Naive thymus-derived CD4-positive, alpha-beta T cell (primary cell): ENCODE results near the gene HMCES. TPM values are rescaled to one million over a fixed set of nuclear protein-coding genes. Genes with fewer than 3 reads are reported as not detected.
"Not testable (repeated sequence)": the region's sequence is repeated elsewhere in the genome, so short reads cannot be mapped to it uniquely, and the experiment has no call there.

Experiments used
- ATAC-seq: fragments of 150-1000 bp; cut with Tn5 transposase; 2 replicates; pipeline ENCODE4 v1.10.0; 2021; ENCODE audit warnings: mild to moderate bottlenecking, moderate library complexity
- CTCF ChIA-PET: fragments of 350-600 bp; sonication (Branson Sonifier 250); formaldehyde crosslinking; loops from one replicate; lab custom pipeline; 2021; ENCODE audit warnings: antibody characterized with exemption; lab: Charles Lee
- POLR2A ChIA-PET: fragments of 350-600 bp; sonication (Branson Sonifier 250); formaldehyde crosslinking; loops from one replicate; lab custom pipeline; 2021; ENCODE audit warnings: antibody characterized with exemption, inconsistent platforms; lab: Charles Lee
- DNase-seq, 9 donors: peaks; one replicate each; pipeline versions ENCODE4 v3.0.0 to v3.0.0-alpha.2; 2020 to 2022; ENCODE audit warnings: mixed read lengths in 1 of 9
- H3K27ac ChIP-seq: one replicate; pipeline ENCODE4 v1.7.0; 2013; ENCODE audit warnings: mild to moderate bottlenecking, low read depth, low read length, moderate library complexity
- H3K27me3 ChIP-seq, 2 donors: one replicate each; pipeline ENCODE4 v1.7.0; 2013; ENCODE audit warnings: low read length in 2 of 2, mild to moderate bottlenecking in 2 of 2, moderate library complexity in 2 of 2; ENCODE audit not compliant: control insufficient read depth in 2 of 2, insufficient read depth in 2 of 2
- H3K36me3 ChIP-seq, 3 experiments: 1 replicate in 2 of 3; 2 replicates in 1 of 3; pipeline ENCODE4 v1.7.0; 2013; ENCODE audit warnings: low read length in 3 of 3, mild to moderate bottlenecking in 3 of 3, moderate library complexity in 1 of 3; ENCODE audit not compliant: insufficient read depth in 3 of 3, control insufficient read depth in 2 of 3
- H3K4me1 ChIP-seq, 2 donors: one replicate each; pipeline ENCODE4 v1.7.0; 2013; ENCODE audit warnings: low read length in 2 of 2, mild to moderate bottlenecking in 2 of 2, moderate library complexity in 1 of 2; ENCODE audit not compliant: control insufficient read depth in 2 of 2, insufficient read depth in 2 of 2
- H3K4me3 ChIP-seq: 2 replicates; pipeline ENCODE4 v1.7.0; 2013; ENCODE audit warnings: mild to moderate bottlenecking, low read length
- H3K9me3 ChIP-seq, 3 experiments: 1 replicate in 2 of 3; 2 replicates in 1 of 3; pipeline ENCODE4 v1.7.0; 2013; ENCODE audit warnings: low read length in 3 of 3; ENCODE audit not compliant: control insufficient read depth in 2 of 3
- H3K27ac Mint-ChIP-seq, 9 donors: one replicate each; pipeline ENCODE4 v1.8.0; 2020 to 2022; ENCODE audit warnings: mixed read lengths in 9 of 9, mild to moderate bottlenecking in 8 of 9, moderate library complexity in 5 of 9, inconsistent platforms in 2 of 9
- H3K27me3 Mint-ChIP-seq, 5 donors: one replicate each; pipeline ENCODE4 v1.8.0; 2021 to 2022; ENCODE audit warnings: mixed read lengths in 5 of 5, mild to moderate bottlenecking in 1 of 5
- H3K36me3 Mint-ChIP-seq, 5 donors: one replicate each; pipeline ENCODE4 v1.8.0; 2020 to 2022; ENCODE audit warnings: mixed read lengths in 5 of 5, mild to moderate bottlenecking in 3 of 5, inconsistent platforms in 1 of 5
- H3K4me1 Mint-ChIP-seq, 7 donors: one replicate each; pipeline ENCODE4 v1.8.0; 2020 to 2022; ENCODE audit warnings: mixed read lengths in 7 of 7, mild to moderate bottlenecking in 3 of 7, inconsistent platforms in 1 of 7
- H3K4me3 Mint-ChIP-seq, 10 donors: one replicate each; pipeline ENCODE4 v1.8.0; 2020 to 2022; ENCODE audit warnings: mild to moderate bottlenecking in 10 of 10, mixed read lengths in 10 of 10, moderate library complexity in 6 of 10, inconsistent platforms in 2 of 10
- H3K9me3 Mint-ChIP-seq, 11 donors: one replicate each; pipeline ENCODE4 v1.8.0; 2020 to 2022; ENCODE audit warnings: mixed read lengths in 11 of 11, mild to moderate bottlenecking in 4 of 11, inconsistent platforms in 1 of 11, moderate library complexity in 1 of 11
- intact Hi-C, 2 donors: fragments of 100-400 bp; cut with micrococcal nuclease; formaldehyde crosslinking; loops; one replicate each; pipeline ENCODE4 v1.15.1; 2023
- polyA plus RNA-seq, 2 donors: library from polyadenylated mRNA; unstranded; fragments of 300-500 nt; fragmentation: Illumina TruSeq; gene quantifications; one replicate each; pipeline ENCODE4 v1.2.3, GENCODE V29; 2021
- total RNA-seq, 6 experiments: library from RNA in 5 of 6; stranded (reverse) in 5 of 6; gene quantifications; 1 replicate in 5 of 6; 2 replicates in 1 of 6; pipeline ENCODE4 v1.2.3 and lab custom pipeline; 2021 to 2026

Gene HMCES
- total and polyA plus RNA-seq, 7 experiments from 2014 or later = 45.7 to 135 (median 56.3) TPM

DNA sequence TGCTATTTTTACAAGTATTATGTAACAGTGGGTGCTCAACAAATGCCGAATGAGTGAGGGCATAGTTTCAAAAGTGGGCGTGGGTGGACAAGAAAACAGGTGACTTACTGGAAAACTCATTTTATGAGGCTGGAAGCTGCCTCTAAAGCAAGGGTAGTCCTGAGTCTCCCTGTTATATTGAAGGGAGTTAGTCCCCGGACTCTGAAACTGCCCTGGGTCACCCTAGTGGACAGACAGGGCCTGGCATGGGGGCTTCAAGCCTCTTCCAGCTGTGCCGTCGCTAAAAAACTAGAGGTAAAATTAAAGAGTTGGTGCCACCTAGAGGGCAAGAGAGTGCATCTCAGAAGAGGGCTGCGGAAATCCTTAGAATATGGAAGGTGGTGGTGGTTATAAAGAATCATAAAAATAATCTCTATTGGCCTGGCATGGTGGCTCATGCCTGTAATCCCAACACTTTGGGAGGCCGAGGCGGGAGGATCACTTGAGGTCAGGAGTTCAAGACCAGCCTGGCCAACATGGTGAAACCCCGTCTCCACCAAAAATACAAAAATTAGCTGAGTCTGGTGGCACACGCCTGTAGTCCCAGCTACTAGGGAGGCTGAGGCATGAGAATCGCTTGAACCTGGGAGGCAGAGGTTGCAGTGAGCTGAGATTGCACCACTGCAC lies 32.9 kb upstream of the HMCES start:
- not testable (repeated sequence) for H3K27me3 ChIP-seq, H3K9me3 Mint-ChIP-seq, H3K4me3 ChIP-seq, H3K36me3 ChIP-seq, H3K27ac ChIP-seq, H3K9me3 ChIP-seq, H3K27me3 Mint-ChIP-seq
- peaks cover 21 to 22% of the 10 kb centered on the region in 2 donors for H3K4me1 ChIP-seq
- peak; percentile 36 to 80 (median 73) for DNase-seq
- peaks cover 21 to 56% (median 36%) of the 10 kb centered on the region in 7 donors for H3K4me1 Mint-ChIP-seq
- peak overlapping the region in 2 of 10 donors; percentile 10 to 16 for H3K4me3 Mint-ChIP-seq
- peak overlapping the region in 6 of 9 donors; percentile 0 to 62 (median 34) for H3K27ac Mint-ChIP-seq
- peak; percentile 88 for ATAC-seq
- CTCF ChIA-PET = interaction anchor here (0.6 to 6.2 kb wide), 27 partner anchors 15 to 1768 kb away, joined by 3 to 127 read pairs (median 4); partner anchors contain the start of gene CFAP92
- intact Hi-C loops = loop anchor here (1.0 to 5.0 kb wide), 11 partner anchors 39 to 443 kb away; partner anchors contain the start of genes ACAD9 (in 1 of the 2) and ISY1 (in 1 of the 2)
- peaks cover 0 to 18% (median 0%) of the 10 kb centered on the region in 5 donors for H3K36me3 Mint-ChIP-seq
- POLR2A ChIA-PET = interaction anchor here (1.2 to 3.0 kb wide), 9 partner anchors 63 to 275 kb away, joined by 3 to 20 read pairs (median 5); a partner anchor contains a TSS

GRCh38 chr3:129246636-129247035 lies 32.0 kb upstream of the HMCES start:
- Mint-ChIP-seq H3K4me1 (peaks cover 21 to 55% (median 39%) of the 10 kb centered on the region in 7 donors), H3K4me3 (peak overlapping the region in 3 of 10 donors; percentile 7 to 26 (median 14)), H3K27me3 (peaks cover 0 to 4% (median 0%) of the 10 kb centered on the region in 5 donors), H3K36me3 (peaks cover 0 to 18% (median 0%) of the 10 kb centered on the region in 5 donors), H3K27ac (peak overlapping the region in 1 of 9 donors; percentile 24), H3K9me3 (peaks cover 0 to 3% (median 0%) of the 10 kb centered on the region in 11 donors)
- Histone ChIP-seq H3K9me3 (no peaks in the 10 kb centered on the region), H3K27ac (no peak overlapping the region), H3K36me3 (peaks cover 0 to 9% (median 0%) of the 10 kb centered on the region in 3 experiments), H3K27me3 (no peaks in the 10 kb centered on the region), H3K4me3 (no peak overlapping the region), H3K4me1 (peaks cover 21 to 22% of the 10 kb centered on the region in 2 donors)
- intact Hi-C loops = loop anchor here (5.0 kb wide), 2 partner anchors 369 to 444 kb away; partner anchors contain the start of gene ACAD9 (in 1 of the 2)
- no peak for DNase-seq
- ATAC-seq = no peak
- ChIA-PET POLR2A (interaction anchor here (0.6 to 3.0 kb wide), 9 partner anchors 64 to 323 kb away, joined by 3 to 20 read pairs (median 5); a partner anchor contains a TSS), CTCF (interaction anchor here (0.5 to 6.2 kb wide), 19 partner anchors 14 to 371 kb away, joined by 3 to 127 read pairs (median 4); partner anchors contain the start of gene CFAP92)

DNA sequence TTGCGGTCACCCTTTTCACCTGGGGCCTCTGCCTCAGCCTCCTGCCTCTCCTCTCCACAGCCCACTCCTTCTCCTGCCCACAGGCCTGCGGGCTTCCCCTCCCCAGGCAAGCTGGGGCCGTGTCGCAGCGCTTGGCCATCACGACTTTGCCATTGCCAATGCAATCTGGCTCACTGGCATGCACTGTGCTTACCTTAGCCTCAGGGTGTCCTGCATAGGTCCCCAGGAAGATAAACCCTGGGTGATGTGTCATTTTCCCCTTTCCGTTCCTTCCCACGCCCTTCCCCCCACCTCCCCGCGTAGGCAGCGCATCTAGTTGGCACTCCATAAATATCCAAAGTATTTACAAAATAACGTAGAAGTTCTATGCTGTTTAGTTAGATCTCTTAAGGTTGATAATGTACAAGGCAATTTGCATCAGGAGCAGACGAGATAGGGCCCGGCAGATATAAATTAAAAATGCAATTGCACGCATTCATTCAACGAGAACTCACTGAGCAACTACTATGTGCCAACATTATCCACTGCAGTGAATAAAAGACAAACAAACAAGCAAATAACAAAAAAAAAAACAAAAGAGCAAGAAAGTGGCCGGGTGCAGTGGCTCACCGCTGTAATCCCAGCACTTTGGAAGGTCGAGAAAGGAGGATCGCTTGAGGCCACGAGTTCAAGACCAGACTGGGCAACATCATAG lies 30.2 kb upstream of the HMCES start:
- peaks cover 4 to 22% (median 14%) of the 10 kb centered on the region in 3 experiments for H3K36me3 ChIP-seq
- H3K4me1 ChIP-seq = peaks cover 21 to 22% of the 10 kb centered on the region in 2 donors
- no peaks in the 10 kb centered on the region for H3K27me3 ChIP-seq
- H3K4me1 Mint-ChIP-seq = peaks cover 29 to 63% (median 53%) of the 10 kb centered on the region in 7 donors
- ATAC-seq (no peak), DNase-seq (no peak)
- H3K9me3 Mint-ChIP-seq = peaks cover 0 to 1% (median 0%) of the 10 kb centered on the region in 11 donors
- peak overlapping the region; percentile 91 to 99 (median 96) for H3K27ac Mint-ChIP-seq
- peak overlapping the region; percentile 98 for H3K27ac ChIP-seq
- ChIA-PET CTCF (interaction anchor here (0.7 to 6.2 kb wide), 2 partner anchors 278 to 308 kb away, joined by 4 to 127 read pairs; no protein-coding TSS in a partner anchor), POLR2A (interaction anchor here (0.6 to 5.2 kb wide), 14 partner anchors 23 to 1651 kb away, joined by 3 to 63 read pairs (median 10); partner anchors contain the start of genes CNBP, HMCES, MCM2 and RAB43)
- H3K36me3 Mint-ChIP-seq = peaks cover 0 to 27% (median 6%) of the 10 kb centered on the region in 5 donors
- intact Hi-C loops = loop anchor here (2.0 to 5.0 kb wide), 4 partner anchors 371 to 632 kb away; partner anchors contain the start of gene ACAD9 (in 1 of the 2)
- no peaks in the 10 kb centered on the region for H3K9me3 ChIP-seq
- H3K27me3 Mint-ChIP-seq = peaks cover 0 to 4% (median 0%) of the 10 kb centered on the region in 5 donors
- H3K4me3 Mint-ChIP-seq = peak overlapping the region; percentile 89 to 99 (median 95)
- H3K4me3 ChIP-seq = peak overlapping the region; percentile 73

GRCh38 chr3:129249284-129250065 lies 29.2 kb upstream of the HMCES start, which contains the start of gene COPG1:
Gene COPG1 (plus strand): TSS chr3:129249606. CDS start chr3:129249710, 104 bp downstream.
- H3K4me3 ChIP-seq = peak within 1 kb of the TSS; percentile 73
- peaks cover 4 to 30% (median 18%) of the 10 kb centered on the region in 3 experiments for H3K36me3 ChIP-seq
- peaks cover 0 to 35% (median 11%) of the 10 kb centered on the region in 5 donors for H3K36me3 Mint-ChIP-seq
- peaks cover 21 to 22% of the 10 kb centered on the region in 2 donors for H3K4me1 ChIP-seq
- peaks cover 0 to 1% (median 0%) of the 10 kb centered on the region in 11 donors for H3K9me3 Mint-ChIP-seq
- peak; percentile 78 to 93 (median 89) for DNase-seq
- intact Hi-C loops = loop anchor here (1.0 to 5.0 kb wide), 14 partner anchors 29 to 633 kb away; partner anchors contain the start of genes ACAD9 (in 2 of the 2), CNBP (in 2 of the 2), HMCES (in 2 of the 2) and ISY1 (in 2 of the 2)
- peak within 1 kb of the TSS; percentile 98 for H3K27ac ChIP-seq
- H3K27me3 Mint-ChIP-seq = peaks cover 0 to 4% (median 0%) of the 10 kb centered on the region in 5 donors
- peaks cover 29 to 65% (median 53%) of the 10 kb centered on the region in 7 donors for H3K4me1 Mint-ChIP-seq
- CTCF ChIA-PET = interaction anchor here (0.6 to 6.2 kb wide), 7 partner anchors 9 to 371 kb away, joined by 3 to 127 read pairs (median 3); partner anchors contain the start of gene CNBP
- H3K4me3 Mint-ChIP-seq = peak within 1 kb of the TSS; percentile 89 to 99 (median 95)
- H3K9me3 ChIP-seq = no peaks in the 10 kb centered on the region
- POLR2A ChIA-PET = interaction anchor here (0.6 to 5.2 kb wide), 24 partner anchors 18 to 1652 kb away, joined by 3 to 63 read pairs (median 5); partner anchors contain the start of genes ACAD9, CNBP, HMCES and MCM2
- H3K27me3 ChIP-seq = no peaks in the 10 kb centered on the region
- ATAC-seq = peak; percentile 91
- peak within 1 kb of the TSS; percentile 91 to 99 (median 96) for H3K27ac Mint-ChIP-seq

GRCh38 chr3:129252748-129253147 lies 25.9 kb upstream of the HMCES start:
- H3K27ac ChIP-seq = no peak overlapping the region

More at GRCh38 chr3:129252748-129253147, 25.9 kb upstream of the HMCES start:
- intact Hi-C loops = no loop called here
- CTCF ChIA-PET = interaction anchor here (0.9 to 1.0 kb wide), 2 partner anchors 8 to 63 kb away, joined by 3 to 5 read pairs; a partner anchor contains a TSS
- H3K4me3 Mint-ChIP-seq = peak overlapping the region in 2 of 10 donors; percentile 1 to 20
- peaks cover 3 to 49% (median 28%) of the 10 kb centered on the region in 5 donors for H3K36me3 Mint-ChIP-seq
- H3K27ac Mint-ChIP-seq = peak overlapping the region in 1 of 9 donors; percentile 10
- Histone ChIP-seq H3K27me3 (no peaks in the 10 kb centered on the region), H3K9me3 (no peaks in the 10 kb centered on the region), H3K4me3 (no peak overlapping the region), H3K36me3 (peaks cover 15 to 63% (median 43%) of the 10 kb centered on the region in 3 experiments), H3K4me1 (peaks cover 16% of the 10 kb centered on the region in 2 donors)
- no peak for ATAC-seq
- DNase-seq = no peak
- H3K27me3 Mint-ChIP-seq = peaks cover 0 to 4% (median 0%) of the 10 kb centered on the region in 5 donors
- peaks cover 33 to 53% (median 43%) of the 10 kb centered on the region in 7 donors for H3K4me1 Mint-ChIP-seq
- peaks cover 0 to 1% (median 0%) of the 10 kb centered on the region in 11 donors for H3K9me3 Mint-ChIP-seq
- POLR2A ChIA-PET = interaction anchor here (0.7 to 5.2 kb wide), 4 partner anchors 18 to 62 kb away, joined by 3 to 63 read pairs (median 6); partner anchors contain the start of gene HMCES
